SH-SY5Y (cell line): Measurements from ENCODE around the gene NLRP1.

ENCODE experiments used
- GATA2 ChIP-seq: IDR thresholded peaks from 2 replicates; pipeline ENCODE4 v1.6.1; 2011; ENCODE audit warnings: mild to moderate bottlenecking, low read depth, low read length
- GATA3 ChIP-seq: IDR thresholded peaks from 2 replicates; pipeline ENCODE4 v1.6.1; 2011; ENCODE audit warnings: low read depth, mild to moderate bottlenecking, low read length, moderate library complexity

The NLRP1 gene

DNA sequence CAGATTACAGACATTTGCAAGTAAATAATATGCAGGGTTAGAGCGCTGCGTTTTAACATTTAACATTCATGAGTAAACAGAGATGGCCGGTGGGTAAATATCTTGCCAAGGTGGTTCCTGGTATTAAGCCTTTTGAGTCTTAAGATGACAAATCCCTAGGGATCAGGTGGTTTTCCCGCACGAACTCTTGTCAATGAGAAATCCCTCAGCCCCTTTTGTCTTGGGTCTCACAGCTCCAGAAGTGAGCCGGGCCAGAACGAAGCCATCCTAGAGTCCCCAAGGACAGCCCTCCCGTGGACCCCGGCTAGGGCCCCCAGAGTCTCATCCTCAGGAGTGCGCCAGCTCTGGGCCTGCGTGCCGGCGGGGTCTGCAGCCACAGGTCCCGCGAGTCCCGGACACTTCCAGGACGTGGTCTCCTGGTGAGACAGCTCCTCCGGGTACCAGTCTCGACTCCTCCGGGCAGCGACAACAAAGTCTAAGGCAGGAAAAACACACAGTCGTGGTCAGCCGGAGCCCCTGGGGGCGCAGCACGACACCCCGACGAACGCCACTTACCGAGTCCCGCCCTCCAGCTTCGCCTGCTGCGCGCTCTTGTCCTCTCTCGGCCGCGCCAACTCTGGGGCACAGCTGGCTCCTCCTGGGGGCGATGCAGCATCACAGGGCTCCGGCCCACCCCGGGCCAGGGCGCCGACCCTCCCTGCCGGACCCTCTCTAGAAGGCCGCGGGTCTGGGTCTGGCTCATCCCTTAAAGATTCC lies 84.7 kb downstream of the NLRP1 start:
- TF ChIP-seq GATA2 (no peak), GATA3 (no peak)

DNA sequence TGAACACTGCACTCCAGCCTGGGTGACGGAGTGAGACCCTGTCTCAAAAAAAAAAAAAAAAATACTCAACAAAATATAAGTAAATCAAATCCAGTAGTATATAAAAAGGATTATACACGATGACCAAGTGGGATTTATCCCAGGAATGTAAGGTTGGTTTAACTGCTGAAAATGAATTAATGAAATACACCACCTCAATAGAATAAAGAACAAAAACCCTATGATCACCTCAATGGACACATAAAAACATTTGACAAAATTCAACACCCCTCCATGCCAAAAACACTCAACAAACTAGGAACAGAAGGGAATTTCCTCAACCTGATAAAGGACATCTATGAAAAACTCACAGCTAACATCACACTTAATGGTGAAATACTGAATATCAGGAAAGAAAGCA lies 91.3 kb downstream of the NLRP1 start:
- TF ChIP-seq GATA3, result no peak
- no peak for TF ChIP-seq GATA2

DNA sequence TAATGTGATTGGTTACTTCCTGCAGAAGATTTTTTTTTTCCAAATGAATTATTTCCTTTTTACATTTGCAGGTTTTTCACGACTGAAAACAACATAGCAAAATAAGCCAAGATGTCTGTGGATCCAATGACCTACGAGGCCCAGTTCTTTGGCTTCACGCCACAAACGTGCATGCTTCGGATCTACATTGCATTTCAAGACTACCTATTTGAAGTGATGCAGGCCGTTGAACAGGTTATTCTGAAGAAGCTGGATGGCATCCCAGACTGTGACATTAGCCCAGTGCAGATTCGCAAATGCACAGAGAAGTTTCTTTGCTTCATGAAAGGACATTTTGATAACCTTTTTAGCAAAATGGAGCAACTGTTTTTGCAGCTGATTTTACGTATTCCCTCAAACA lies 95.6 kb downstream of the NLRP1 start:
- TF ChIP-seq GATA2 (no peak), GATA3 (no peak)

DNA sequence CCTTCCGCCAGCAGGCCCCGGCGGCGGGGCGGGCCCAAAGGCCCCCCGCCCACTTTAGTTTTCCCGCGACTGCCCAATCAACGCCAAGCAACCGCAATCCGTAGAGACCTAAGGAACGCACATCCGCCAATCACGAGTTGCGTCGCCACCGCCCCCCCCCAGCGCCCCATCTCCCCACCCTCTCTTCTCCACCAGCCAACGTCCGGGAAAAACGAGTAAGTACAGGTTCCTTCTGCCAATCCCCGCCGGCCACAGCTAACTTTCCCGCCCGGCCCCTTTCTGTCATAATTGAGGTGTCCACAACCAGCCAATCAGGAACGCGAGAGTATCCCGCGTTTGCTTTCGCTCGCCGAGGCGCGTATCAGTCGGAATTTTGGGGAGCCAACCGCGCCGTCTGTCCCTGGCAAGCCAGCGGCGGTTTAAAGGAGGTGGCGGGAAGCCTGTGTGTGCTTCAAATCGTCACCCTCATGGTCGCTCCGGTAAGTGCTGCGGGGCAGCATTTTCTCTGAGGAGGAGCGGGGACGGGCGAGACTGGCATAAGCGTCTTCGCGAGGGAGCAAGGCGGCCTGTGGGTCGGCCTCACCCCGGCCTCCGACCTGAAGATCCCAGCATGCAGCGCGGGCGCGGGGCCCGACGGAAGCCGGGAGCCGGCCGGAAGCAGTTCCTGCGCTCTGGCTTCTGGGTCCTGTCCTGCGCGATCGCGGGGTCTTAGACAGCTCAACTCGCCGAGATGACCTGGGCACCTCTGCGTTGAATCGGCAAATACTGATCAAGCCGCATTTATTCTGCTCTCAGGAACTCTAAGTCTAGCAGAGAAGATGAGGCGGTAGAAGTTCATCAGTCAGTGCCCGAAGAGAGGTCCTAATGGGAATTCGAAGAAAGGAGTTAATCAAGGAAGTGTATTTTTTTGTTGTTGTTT lies 97.8 kb downstream of the NLRP1 start, which contains the start of gene MIS12:
TSS of gene MIS12 (plus strand) at position 361 of the 919 bp plus-strand sequence. CDS start 2,297 bp downstream, outside the sequence.
- TF ChIP-seq GATA3, result no peak
- no peak for TF ChIP-seq GATA2

DNA sequence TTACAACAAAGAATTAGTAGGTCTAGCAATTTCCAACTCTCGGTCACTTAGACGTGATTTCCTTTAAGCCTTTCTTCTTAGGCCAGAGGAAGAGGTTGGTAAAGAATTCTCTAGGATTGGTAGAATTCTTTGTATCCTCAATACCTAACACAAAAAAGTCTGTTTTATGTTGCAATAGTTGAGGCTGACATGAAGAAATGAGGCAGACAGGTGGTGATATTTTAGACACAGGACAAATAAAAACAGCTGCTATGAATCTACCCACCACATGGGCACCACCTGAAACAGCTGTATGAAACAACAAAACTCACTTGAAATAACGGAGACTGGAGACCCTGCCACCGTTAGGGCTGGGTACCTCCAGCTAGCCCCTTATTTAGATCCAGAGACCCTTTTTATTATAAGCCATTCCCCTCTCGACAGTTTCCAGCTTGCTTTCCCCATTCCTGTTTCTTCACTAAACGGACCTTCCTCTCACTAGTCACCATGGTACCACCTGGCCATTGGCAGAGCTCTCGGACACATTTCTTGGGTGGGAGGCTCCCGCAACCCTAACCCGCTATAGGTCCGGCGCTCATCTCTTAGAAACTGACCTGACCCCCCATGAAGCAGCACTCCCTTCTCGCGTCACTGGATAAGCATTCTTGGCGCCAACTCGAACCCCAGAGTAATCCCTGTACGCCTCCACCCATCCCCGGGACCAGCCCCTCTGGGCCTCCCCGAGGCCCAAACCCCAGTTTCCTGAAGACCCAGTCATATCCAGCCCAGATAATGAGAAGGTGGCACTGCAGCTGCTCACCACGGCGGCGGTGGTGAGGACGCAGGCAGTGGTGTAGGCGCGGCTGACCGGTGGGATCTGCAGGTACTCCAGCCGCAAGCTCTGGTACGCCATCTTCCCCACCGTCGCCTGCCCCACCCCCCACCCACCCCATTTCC lies 98.8 kb downstream of the NLRP1 start, which contains the start of gene DERL2:
TSS of gene DERL2 (minus strand) at position 909 of the 936 bp plus-strand sequence. CDS start at position 892, 17 bp downstream.
- TF ChIP-seq GATA3 (no peak), GATA2 (no peak)

DNA sequence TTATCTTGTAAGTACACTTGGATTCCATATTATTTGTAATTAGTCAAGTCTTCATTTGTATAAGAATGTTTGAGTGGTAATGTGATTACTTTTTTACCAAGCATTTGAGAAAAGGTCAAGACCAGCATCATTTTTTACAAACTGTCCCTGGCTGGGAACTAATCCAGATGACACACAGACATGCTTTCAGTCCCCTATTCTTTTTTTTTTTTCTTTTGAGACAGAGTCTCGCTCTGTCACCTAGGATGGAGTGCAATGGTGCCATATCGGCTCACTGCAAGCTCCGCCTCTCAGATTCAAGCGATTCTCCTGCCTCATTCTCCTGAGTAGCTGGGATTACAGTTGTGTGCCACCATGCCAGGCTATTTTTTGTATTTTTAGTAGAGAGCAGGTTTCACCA lies 102.9 kb downstream of the NLRP1 start:
- no peak for TF ChIP-seq GATA3
- TF ChIP-seq GATA2, result no peak

DNA sequence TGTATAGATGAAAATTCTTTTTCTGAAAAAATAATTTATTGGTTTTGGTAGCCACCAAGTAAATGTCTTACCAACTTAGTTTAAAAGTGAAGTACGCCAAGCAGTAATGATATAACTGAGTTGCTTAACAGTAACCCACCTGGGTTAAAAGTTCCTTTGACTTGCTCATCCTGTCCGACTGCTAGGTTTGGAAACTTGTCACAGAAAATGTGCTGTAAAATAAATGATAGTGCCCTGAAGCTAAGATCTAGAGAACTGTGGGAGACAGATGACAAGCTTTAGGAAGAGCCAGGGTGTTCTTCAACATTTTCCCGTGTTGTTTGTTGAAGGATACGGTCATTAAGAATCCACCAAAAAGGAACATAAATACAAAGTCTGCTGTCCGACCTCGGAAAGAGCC lies 103.3 kb downstream of the NLRP1 start:
- TF ChIP-seq GATA3, result no peak
- TF ChIP-seq GATA2, result no peak

DNA sequence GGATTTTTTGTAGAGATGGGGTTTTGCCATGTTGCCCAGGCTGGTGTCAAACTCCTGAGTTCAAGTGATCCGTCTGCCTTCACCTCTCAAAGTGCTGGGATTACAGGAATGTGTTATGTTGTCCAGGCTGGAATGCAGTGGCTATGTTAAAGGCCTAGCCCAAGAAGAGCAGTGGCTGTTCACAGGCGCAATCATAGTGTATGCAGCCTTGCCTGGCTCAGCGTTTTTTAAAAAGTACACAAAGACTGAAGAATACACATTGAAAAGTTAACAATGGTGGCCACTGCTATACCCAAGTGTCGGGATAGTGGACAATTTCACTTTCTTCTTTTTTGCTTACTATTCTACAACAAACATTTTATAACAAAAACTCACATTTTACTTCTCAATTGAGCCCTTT lies 105.3 kb downstream of the NLRP1 start:
- no peak for TF ChIP-seq GATA3
- no peak for TF ChIP-seq GATA2

DNA sequence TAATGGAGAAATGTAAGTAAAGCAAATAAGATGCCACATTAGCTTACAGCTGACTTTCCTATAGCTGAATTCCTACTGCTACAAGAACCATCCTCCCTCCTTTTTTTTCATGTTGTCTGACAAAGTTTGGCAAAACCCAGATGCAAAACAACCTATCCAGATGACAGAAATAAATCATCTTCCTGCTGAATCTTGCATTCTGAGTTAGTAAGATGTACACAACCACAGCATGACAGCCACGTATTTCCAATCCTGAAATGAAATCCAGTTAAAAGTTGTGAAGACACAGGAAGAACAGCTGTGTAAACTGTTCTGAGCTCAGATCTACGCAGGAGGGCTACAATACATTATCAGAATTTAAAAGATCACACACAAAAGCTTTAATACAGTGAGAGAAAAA lies 110.4 kb downstream of the NLRP1 start:
- TF ChIP-seq GATA2, result no peak
- TF ChIP-seq GATA3, result no peak

DNA sequence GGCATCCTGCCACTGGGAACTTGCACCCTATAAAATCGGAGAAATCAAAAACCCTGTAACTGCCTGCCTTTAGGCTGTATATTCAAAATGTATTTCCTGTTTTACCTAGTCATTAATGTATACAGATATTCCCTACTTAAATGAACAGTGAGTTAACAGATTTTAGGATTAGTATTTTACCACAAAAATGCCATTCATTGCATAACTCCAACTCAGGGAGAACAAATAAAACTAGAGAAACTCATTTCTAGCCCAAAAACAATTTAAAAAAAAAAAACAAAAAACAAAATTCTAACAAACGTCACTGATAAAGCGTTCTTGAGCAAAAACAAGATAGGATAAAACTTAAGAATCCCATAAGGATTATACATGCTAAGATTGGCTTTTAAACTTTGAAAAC lies 111.8 kb downstream of the NLRP1 start:
- TF ChIP-seq GATA2 (no peak), GATA3 (no peak)

DNA sequence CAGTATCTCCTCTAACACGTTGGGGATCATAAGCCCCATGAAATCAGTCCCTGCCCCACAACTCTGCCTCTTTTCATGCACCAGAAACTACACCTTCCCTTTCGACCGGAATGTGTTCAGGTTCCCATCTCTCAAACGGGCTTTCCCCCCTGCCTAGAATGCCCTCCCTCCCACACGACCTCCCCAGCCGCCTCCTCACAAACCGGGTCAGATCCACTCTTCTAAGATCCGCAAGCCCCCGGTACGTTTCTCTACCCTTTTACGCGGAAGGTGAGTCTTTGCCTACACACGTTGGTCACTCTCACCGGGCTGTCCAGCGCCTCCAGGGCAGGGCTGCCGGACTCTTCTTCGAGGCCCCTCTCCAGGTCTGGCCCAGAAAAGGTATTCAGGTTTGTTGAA lies 116.2 kb downstream of the NLRP1 start:
- no peak for TF ChIP-seq GATA2
- TF ChIP-seq GATA3, result no peak

DNA sequence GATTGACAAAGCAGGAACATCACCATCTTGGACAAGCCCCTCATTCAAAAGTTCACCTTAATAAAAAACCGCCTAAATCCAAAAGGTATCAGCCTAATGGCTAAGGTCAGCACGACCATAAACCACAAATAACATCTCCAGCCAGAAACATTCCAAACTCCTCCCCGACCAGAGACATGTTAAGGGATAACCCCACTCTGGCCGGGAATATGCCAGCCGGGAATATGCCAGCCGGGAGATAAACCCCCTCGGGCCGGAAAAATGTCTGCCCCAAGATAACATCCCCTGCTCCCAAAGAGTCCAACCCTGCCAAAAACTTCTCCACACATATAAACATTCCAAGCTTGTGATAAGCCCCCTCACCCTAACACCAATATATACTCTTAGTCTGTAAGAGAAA lies 116.9 kb downstream of the NLRP1 start:
- no peak for TF ChIP-seq GATA2
- no peak for TF ChIP-seq GATA3

DNA sequence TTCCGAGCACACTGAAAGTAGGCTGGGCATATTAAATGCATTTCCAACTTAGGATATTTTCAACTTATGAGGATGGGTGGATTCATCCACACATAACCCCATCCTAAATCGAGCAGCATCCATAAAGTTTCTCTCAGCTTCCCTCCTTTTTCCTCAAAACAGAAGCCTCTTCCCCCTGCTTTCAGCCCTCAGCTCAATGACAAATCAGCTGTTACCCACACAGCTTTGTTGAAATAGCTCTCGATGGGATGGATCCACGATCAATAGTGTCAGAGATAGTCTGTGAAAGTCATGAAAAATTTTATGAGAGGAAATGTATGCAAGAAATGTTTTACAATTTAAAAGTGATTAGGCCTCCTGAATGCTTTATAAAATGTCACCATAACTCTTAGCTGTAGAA lies 118.0 kb downstream of the NLRP1 start:
- TF ChIP-seq GATA2 (no peak), GATA3 (no peak)
